GM19238 (cell line): ENCODE data around the gene CH25H.
"Not testable (repeated sequence)": the region's sequence is repeated elsewhere in the genome, so short reads cannot be mapped to it uniquely, and the experiment has no call there.

Experiments
- DNase-seq: peaks from one replicate; pipeline ENCODE4 v3.0.0; 2011; ENCODE audit warnings: low spot score; ENCODE audit not compliant: insufficient read length

CH25H gene, protein sequence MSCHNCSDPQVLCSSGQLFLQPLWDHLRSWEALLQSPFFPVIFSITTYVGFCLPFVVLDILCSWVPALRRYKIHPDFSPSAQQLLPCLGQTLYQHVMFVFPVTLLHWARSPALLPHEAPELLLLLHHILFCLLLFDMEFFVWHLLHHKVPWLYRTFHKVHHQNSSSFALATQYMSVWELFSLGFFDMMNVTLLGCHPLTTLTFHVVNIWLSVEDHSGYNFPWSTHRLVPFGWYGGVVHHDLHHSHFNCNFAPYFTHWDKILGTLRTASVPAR

DNA sequence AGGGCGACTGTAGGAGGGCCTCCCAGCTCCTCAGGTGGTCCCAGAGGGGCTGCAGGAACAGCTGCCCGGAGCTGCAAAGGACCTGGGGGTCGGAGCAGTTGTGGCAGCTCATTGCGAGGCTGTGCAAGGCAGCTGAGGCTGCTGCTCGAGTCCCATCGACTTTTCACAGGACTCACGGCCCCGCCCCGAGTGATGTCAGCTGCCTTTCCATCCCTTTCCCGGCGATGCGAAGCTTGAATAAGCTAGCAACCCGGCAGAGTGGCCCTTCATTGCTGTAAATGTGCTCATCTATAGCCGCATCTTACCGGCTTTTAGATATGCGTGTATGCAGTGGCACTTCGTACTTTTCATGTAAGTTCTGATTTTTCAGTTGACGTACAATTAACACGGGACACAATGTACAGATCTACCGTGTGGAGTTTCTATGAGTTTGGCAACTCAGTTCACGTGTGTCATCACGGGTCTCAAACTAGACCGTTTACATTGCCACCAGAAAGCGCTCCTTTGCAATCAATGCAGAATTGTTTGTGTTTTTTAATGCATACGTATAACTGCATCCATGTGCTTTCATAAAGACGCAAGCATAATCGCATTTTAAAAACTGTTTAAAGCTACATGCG lies at the start of gene CH25H:
CH25H (minus strand) TSS at position 137 of the 620 bp plus-strand sequence; CDS start at position 112, 25 bp downstream.
- DNase-seq: no peak

DNA sequence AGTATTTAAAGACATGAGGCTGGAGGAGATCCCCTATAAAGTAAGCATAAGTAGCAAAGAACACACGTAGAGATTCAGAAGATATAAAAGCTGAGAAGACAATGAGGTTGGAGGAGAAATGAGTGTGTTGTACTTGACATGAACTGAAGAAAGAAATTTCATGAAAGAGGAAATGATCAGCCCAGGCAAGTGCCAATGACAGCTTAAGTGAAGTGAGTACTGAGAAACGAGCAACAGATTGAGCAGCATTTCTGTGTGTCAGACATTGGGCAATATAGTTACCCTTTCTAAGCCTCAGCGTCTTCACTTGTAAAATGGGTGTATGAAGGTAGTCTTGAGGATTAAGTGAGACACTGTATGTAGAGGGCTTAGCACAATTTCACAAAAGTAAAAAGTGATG lies 49.2 kb upstream of the CH25H start:
- DNase-seq: no peak

DNA sequence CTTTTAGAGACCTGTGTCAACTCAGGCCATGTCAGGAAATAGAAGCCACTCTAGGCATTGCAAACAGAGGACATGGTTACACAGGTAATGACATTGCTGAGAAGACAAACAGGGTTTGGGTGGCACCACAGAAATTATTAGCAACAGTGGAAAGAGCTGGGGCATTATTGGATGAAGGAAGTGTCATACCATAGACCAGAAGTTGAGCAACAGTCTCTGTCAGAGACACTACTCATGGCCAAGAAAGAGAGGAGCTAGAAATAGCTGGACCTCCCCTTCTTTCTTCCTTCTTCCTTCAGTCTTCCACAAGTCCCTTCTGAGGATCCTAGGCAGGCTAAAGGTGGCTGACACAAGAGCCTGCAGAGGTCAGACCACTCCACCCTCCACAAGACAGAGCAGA lies 48.7 kb upstream of the CH25H start:
- DNase-seq: no peak

DNA sequence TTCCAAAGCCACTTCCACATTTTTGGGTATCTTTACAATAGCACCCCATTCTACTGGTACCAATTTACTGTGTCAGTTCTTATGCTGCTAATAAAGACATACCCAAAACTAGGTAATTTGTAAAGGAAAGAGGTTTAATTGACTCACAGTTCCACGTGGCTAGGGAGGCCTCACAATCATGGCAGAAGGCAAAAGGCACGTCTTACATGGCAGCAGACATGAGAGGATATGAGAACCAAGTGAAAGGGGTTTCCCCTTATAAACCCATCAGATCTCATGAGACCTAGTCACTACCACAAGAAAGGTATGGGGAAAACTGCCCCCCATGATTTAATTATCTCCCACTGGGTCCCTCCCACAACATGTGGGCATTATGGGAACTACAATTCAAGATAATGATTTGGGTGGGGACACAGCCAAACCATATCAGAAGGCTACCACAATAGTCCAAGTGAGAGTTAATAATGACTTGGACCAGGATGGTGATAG lies 48.0 kb upstream of the CH25H start:
- not testable (repeated sequence) for DNase-seq

DNA sequence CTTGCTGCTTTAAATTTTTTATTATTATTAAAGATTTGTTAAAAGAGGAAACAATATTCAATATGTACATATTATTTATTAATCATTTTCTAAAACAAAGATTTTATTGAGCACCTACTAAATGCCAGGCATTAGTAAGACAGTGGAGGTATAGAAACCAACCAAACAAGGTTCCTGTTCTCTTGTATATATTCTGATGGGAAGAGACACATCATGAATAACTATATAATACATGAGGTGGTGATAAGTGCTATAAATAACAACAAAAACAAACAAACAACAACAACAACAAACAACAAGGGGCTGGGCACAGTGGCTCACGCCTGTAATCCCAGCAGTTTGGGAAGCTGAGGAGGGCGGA lies 45.1 kb upstream of the CH25H start:
- DNase-seq: no peak

DNA sequence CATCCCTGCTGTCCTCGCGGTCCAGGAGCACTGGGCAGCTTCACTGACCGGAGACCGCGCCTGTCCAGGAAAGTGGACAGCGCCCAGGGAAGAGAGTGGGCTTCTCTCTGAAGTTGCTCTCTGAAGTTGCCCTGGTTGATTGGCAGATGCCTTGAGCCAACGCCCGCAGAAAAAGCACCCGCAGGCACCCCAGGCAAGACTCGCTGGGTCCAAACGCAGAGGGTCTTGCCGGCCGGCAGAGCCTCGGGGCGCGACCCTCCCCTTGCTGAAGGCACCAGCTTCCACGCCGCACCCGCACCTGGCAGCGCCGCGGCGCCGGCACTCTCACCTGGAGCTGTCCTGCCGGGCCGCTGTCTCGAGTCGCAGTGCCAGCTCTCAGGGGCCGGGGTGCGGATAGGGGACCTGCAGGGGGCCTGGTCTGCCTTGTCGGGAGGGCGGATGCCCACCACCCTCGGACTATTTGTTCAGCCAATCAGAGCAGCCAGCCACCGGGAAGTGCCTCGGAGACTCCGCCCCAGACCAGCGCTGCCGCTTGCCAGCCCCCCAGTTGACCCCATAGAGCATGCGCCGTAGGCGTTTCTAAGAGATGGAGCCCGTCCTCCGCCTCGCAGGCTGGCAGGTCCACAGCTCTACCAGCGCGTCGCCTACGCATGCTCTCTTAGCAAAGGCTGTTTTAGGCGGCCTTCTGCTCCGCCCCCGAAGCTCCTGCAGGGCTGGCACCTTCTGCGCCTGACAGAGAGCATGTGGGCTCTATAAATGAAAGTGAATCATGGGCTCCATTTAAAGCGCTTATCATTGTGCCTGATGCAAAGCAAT lies 44.5 kb upstream of the CH25H start, which contains the start of gene LIPA:
LIPA (minus strand) TSS at position 367 of the 816 bp plus-strand sequence. CDS start 4,127 bp downstream, outside the sequence.
- DNase-seq: peak; percentile 82

DNA sequence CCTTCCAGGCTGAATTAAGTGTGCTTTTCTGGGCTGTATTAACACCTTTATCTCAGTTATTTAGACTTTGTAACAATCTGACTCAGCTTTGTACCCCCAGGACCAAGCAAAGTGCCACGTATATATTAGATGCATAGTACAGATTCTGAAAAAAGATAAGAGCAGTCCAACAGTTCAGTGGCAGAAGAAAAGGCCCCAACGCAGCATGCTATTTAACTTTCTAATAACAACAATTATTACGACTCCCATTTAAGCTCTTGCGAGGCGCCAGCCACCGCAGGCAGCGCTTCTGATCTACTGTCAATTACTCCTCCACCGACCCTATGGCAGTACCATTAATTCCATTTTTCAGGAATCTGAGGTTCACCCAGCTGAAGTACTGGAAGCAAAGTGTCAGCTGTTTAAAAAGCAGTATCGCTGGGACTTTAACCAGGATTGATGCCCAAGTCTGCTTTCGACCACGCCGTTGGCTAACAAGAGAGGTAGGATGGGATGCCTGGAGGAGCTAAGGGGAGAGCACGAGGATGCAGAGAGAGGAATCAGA lies 43.8 kb upstream of the CH25H start:
- no peak for DNase-seq

DNA sequence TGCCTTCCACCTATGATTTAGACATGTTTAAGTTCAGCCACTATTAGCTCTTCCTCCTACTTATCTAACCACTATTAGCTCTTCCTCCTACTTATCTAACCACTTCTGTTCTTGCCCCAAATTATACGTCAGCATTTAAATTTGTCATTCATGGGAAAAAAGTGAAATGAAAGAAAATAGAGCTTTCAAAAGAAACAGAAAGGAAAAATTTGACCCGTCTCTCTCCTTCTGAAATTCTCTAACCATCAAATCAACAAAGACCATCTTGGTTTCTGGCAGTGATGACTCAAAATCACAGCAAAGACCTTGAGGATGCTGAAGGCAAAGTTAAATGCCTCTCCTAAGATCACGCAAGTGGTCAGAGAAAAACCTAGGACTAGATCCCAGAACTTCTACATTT lies 41.9 kb upstream of the CH25H start:
- DNase-seq: no peak

DNA sequence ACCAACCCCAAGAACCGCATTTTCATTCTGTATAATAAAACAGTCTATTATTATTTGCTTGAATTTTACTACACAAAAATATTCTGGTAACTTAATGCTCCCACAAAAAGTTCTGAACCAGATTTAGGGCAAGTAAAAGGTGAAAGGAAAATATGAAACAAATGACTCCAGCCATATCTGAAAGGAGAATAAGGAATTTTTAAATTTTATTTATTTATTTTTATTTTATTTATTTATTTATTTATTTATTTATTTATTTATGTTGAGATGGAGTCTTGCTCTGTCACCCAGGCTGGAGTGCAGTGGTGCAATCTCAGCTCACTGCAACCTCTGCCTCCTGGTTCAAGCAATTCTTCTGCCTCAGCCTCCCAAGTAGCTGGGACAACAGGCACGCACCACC lies 40.5 kb upstream of the CH25H start:
- DNase-seq: not testable (repeated sequence)

DNA sequence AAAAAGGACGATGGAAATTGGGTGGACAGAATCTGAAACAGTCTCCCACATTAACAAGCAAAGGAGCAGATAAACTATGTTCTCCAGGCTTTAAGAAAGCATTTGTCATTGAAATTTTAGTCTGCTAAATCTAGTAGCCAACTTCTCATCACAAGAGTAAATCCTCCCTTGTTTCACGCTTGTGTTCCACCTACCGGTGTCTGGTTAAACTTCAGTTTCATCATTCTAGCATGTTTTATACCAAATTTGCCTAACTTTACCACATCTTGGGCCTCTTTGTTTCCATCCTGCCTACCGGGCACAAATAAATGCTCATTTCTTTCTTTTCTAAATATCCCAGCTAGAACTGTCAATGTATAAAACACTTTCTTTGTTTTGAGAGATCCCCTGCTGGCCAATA lies 38.7 kb upstream of the CH25H start:
- no peak for DNase-seq

DNA sequence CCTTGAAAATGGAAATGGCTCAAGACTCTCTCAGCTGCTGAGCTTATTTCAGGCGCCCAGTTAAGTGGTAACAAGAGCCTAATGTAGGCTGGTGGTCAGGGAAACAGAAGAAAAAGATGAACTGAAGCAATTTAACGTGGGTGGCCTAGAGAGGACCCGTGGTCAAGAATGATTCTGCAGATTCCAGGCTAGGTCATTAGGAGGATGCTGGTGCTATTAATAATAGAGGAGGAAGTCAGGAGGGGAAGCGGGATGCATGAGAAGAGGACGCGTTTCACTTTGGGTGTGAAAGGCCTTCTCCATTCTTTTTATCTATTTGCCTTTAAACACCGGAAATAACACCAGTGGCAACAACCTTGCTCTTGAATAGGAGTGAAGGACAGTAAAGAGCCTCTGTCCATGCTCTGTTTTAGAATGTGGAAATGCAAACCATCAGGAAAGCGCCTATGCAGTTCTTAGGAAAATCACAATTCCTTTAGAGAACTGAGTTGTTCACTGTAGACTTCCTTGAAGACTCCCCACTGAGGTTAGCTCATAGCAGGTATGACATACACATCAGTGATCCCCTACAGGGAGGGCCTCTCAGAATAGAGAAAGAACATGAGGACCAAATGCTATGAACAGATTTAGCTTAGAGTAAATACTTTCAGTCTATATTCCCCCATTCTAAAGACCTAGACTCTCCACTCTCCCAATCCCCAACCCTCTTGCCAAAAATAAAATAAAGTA lies 35.9 kb upstream of the CH25H start:
- DNase-seq: no peak

DNA sequence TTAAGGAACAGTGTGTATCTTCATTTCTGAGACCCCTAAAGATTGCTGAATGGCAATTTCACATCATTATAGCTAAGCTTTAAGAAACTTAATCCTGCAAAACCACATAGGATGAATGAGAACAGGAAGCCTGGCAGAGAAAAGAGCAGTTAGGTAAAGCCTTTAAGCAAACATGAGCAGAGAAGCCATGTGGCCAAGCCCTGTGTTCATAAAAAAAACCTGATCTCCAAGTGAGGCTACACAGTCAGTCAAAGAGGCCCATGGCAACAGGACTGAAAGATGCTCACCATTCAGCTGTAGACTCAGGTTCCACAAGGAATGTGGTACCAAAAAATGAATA lies 35.2 kb upstream of the CH25H start:
- no peak for DNase-seq

DNA sequence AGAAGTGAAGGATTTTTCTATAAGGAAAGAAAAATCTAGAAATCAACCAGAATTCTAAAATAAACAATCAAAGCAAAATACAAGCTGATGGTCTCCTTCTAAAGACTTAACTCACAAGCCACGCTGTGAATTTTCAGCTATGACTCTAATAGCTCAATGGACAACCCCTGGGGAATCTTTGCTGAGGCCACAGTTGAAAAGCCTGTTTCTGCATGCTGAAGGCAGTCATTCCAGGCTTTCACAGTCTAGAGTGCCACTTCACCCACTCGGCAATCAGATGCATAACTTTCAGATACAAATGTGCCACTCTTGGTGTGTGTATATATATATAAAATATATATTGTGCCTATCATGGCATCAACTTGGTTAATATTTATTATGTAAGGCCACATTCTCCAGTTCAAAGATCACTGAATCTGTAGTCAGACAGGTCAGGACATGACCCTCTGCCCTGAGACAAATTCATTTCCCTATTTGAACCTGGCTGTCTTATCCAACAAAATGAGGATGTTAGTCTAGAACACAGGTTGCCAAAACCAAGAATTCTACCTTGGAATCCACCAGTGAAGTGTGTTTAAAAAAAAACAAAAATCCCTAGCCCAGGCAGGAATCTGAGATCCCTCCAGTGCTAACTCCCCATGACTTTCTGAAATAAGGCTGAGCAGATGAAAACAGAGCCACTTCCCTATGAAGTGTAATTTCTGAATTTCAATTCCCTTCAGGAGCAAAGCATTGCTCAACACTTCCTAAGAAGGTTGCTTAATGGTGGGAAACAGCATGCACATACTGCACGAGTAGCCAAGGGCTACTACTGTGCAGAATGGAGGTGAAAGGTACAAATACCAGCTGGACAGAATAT lies 34.6 kb upstream of the CH25H start:
- no peak for DNase-seq

DNA sequence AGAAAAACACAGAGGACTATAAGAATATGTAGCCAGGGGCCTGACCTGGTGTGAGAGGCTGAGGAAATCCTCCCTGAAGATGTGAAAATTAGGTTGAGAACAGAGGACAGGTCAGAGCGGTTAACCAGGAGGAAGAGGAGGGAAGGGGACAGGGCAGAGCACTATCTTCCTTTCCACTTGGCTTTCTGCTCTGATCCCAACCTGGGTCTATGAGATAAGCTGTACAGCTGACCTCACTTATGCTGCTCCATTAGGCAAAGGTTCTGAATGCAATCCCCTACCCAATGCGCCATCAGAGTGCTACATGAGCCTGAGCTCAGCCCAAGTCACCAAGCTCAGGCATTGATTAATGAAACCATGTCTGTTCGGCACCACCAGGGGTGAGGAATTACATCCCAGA lies 33.9 kb upstream of the CH25H start:
- DNase-seq: no peak

DNA sequence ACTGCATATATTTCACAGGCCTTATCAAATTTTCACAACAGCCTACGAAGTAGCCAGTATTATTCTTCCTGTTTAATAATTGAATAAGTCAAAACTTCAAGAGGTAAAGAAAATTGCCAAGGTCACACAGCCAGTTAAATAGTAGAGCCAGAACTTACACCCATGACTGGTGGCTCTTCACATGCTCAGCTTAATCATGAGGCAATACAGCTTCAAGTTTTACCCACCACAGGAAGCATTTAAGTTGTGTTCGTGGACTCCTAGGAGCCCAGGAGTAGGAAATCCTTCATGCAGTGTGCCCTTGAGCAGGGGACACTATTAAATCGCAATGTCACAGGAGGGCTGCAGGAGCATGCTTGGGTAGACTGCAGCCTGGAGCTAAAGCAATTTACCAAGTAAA lies 33.4 kb upstream of the CH25H start:
- no peak for DNase-seq

DNA sequence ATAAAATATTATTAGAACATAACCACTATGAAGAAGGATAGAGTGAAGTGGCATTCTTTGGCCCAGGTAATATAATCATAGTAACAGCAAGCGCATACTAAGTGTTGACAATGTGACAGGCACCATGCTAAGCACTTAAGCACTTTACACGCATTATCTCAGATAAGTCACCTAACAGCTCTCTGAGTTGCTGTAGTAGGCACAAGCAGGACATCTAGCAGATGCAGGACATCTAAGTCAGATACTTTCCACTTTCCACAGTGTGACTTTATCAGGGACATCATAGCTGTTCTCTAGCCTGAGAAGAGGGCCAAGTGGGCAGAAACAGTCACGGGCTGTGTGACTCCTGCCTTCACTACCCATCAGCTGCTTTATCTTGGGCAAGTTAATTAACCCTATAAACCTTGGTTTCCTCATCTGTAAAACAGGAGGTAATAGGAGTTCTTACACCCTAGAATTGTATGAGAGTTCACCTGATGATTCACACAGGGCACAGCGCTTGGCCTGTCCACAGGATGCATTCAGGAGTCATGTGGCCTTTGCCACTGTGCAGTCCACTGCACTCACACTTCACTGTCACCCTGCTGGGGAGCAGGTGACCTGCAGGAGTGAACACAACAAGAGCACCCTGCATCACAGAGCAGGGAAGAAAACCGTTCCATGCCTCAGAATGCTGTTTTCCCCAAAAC lies 32.0 kb upstream of the CH25H start:
- no peak for DNase-seq

DNA sequence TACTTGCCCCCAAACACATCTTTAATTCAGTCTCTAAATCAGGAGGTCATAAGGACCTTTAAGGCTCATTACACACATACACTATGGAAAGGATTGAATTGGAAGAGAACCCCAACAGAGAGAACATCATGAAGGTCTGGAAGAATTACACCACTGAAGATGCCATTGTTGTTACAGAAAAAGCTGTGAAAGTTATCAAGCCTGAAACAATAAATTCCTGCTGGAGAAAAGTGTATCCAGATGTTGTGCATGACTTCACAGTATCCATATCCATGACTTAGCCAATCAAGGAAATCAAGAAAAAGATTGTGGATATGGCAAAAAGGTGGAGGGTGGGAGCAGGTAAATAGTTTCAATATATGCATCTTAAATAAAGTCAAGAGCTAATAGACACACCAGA lies 30.7 kb upstream of the CH25H start:
- no peak for DNase-seq

DNA sequence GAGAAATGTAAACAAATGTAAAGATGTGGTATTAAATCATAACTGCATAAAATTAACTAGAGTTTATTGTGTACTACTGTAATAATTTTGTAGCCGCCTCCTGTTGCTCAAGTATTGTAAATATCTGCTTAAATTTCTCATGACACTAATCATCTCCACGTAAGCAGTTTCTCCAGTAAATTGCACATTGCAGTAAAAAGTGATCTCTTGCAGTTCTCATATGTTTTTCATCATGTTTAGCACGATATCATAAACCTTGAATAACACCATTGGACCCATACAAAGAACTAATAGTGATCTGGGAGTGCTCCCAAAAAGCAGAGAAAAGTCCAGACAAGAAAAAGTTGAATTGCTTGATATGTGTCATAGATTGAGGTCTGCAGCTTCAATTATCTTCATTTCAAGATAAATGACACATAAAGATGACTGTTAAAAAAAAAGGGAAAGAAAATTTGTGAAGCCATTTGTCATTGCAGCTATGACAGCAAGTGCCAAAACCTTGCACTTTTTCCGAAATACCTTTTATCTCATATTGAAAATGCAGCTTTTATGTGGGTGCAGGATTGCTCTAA lies 29.2 kb upstream of the CH25H start:
- no peak for DNase-seq

DNA sequence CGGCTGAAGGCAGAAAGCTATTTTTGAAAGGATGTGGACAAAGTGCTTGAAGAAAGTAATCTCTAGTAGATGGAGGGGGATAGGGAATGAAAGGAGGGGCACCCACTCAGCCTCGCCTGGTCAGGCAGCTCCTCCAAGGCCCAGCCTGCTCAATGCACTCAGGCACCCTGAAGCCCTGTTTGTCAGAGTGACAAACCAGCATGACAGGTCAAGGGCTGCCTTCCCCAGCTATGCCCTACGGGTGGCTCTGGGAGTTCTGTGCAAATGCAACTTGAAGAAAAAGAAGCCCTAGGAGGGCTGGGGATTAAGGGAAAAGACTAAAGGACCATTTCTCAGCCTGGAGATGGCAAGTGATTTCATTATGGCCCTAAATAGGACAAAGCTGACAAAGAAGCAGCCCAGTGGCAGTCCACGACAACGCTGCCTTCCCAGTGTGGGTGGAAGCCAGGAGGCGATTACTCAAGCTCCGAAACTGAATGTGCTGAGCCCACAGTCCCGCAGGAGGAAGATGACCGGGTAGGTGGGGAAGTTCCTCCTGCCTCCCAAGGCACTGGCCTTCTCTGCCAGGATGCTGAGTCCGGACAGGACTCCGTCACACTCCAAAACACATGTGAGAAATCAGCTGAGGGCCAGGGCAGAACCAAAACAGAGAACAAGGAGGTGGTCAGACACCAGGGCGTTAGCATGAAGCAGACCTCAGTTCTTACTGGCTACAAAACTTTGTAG lies 28.1 kb upstream of the CH25H start:
- DNase-seq: no peak
